NCI-H128 (cell line): ENCODE measurements around the gene CAMK2D.
"Not testable (repeated sequence)": the region's sequence is repeated elsewhere in the genome, so short reads cannot be mapped to it uniquely, and the experiment has no call there.

Experiments
- DNase-seq: peaks from one replicate; lab custom pipeline; 2025; ENCODE audit not compliant: unreplicated experiment; lab: John Stamatoyannopoulos, UW

CAMK2D gene

GRCh38 chr4:113763923-113764322, 2.4 kb upstream of the CAMK2D start:
- DNase-seq: not testable (repeated sequence)

- no peak for DNase-seq
These were observed 1.4 kb upstream of the CAMK2D start for GRCh38 chr4:113763029-113763285.

GRCh38 chr4:113762186-113763028, 869 bp upstream of the CAMK2D start:
- no peak for DNase-seq

- no peak for DNase-seq
These were observed 531 bp downstream of the CAMK2D start for GRCh38 chr4:113760795-113761619.

- no peak for DNase-seq
These were observed 1.3 kb downstream of the CAMK2D start for GRCh38 chr4:113760094-113760794.

GRCh38 chr4:113759696-113760093, 1.8 kb downstream of the CAMK2D start:
- DNase-seq: no peak

GRCh38 chr4:113758372-113758771, 3.2 kb downstream of the CAMK2D start:
- DNase-seq: no peak

GRCh38 chr4:113757486-113757885, 4.1 kb downstream of the CAMK2D start:
- DNase-seq: no peak

- DNase-seq: no peak
These were observed 5.5 kb downstream of the CAMK2D start for GRCh38 chr4:113756005-113756410.

GRCh38 chr4:113750734-113751133, 10.8 kb downstream of the CAMK2D start:
- DNase-seq: no peak

GRCh38 chr4:113750296-113750695, 11.2 kb downstream of the CAMK2D start:
- no peak for DNase-seq

GRCh38 chr4:113749178-113749577, 12.4 kb downstream of the CAMK2D start:
- no peak for DNase-seq

GRCh38 chr4:113747949-113748348, 13.6 kb downstream of the CAMK2D start:
- DNase-seq: no peak

- no peak for DNase-seq
These were observed 15.8 kb downstream of the CAMK2D start for GRCh38 chr4:113745711-113746110.

GRCh38 chr4:113744667-113745240, 16.8 kb downstream of the CAMK2D start:
- DNase-seq: no peak

- DNase-seq: no peak
These were observed 17.8 kb downstream of the CAMK2D start for GRCh38 chr4:113743690-113744089.

GRCh38 chr4:113742643-113743042, 18.9 kb downstream of the CAMK2D start:
- no peak for DNase-seq

GRCh38 chr4:113741956-113742355, 19.6 kb downstream of the CAMK2D start:
- no peak for DNase-seq

- no peak for DNase-seq
These were observed 20.6 kb downstream of the CAMK2D start for GRCh38 chr4:113740857-113741379.

- no peak for DNase-seq
These were observed 22.3 kb downstream of the CAMK2D start for GRCh38 chr4:113739197-113739596.

- DNase-seq: no peak
These were observed 23.3 kb downstream of the CAMK2D start for GRCh38 chr4:113738251-113738650.
